ENCODE data around the gene SMYD4. TPM values are rescaled to one million over a fixed set of nuclear protein-coding genes. Genes with fewer than 3 reads are reported as not detected.

Gene SMYD4
- 7.2 and 14.2 TPM in 2 replicates for total RNA-seq

GRCh38 chr17:1829592-1830257, at the start of gene SMYD4, which contains the start of gene RPA1:
Gene SMYD4 (minus strand): TSS chr17:1829902. CDS start chr17:1827994, 1,908 bp downstream.
Gene RPA1 (plus strand): TSS chr17:1830005. CDS start chr17:1830094, 89 bp downstream.

DNA sequence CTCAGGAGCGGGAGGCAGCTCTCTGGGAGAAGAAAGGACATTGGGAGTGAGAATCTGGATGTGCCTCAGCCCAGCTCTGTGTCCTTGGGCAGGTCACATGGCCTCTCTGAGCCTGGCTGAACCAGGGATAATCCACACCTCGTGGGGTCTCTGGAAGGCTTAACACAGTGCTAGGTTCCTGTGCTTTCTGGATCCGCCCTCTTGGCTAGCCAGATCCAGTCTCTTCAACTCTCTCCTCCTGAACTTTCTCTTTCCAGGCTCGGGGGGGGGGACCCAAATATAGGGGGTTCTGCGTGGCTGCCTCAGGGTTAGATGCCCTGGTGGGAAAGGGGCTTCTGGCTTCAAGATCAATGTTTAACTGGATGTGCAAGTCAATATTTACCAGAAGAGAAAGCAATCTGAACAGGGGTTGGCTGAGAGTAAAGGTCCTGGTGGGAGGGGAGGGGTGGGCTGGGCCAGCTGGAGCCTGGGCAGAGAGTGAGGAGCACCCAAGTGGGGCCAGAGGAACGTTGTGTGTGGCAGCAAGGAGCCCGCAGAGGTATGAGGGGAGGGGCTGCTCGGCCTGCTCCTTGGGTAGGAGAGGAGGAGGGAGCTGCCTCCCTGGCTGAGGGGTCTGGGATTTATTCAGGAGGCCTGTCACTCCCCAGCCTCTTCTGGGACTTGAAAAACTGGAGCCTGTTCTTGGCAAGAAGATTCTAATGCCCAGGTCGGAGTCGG, 87.2 kb downstream of the SMYD4 start, which contains the start of gene SERPINF2:
Gene SERPINF2 (plus strand): TSS at position 501 of the 717 bp plus-strand sequence. CDS start 2,125 bp downstream, outside the sequence.

Other genes with a start within 250 kb of the SMYD4 start
- gene SLC43A2, start 201.1 kb downstream of the SMYD4 start, total RNA-seq: 5.6 and 19.7 TPM in 2 replicates
- 0.14 and 0.44 TPM in 2 replicates for gene SCARF1, start 184.2 kb downstream of the SMYD4 start, total RNA-seq
- 6.4 and 7.0 TPM in 2 replicates for gene RILP, start 180.0 kb downstream of the SMYD4 start, total RNA-seq
- 131 and 172 TPM in 2 replicates for gene PRPF8, start 145.0 kb downstream of the SMYD4 start, total RNA-seq
- 1.0 and 5.3 TPM in 2 replicates for gene TLCD2, start 119.5 kb downstream of the SMYD4 start, total RNA-seq
- 40.7 and 58.0 TPM in 2 replicates for gene WDR81, start 105.2 kb downstream of the SMYD4 start, total RNA-seq
- gene SERPINF2, start 87.0 kb downstream of the SMYD4 start, total RNA-seq: 0.14 and 0.22 TPM in 2 replicates
- 83.2 and 490 TPM in 2 replicates for gene SERPINF1, start 67.8 kb downstream of the SMYD4 start, total RNA-seq
- gene RPA1, start 103 bp upstream of the SMYD4 start, total RNA-seq: 12.9 and 21.6 TPM in 2 replicates
- 0.14 TPM in 1 of 2 replicates, not detected in the other for gene RTN4RL1, start 195.4 kb upstream of the SMYD4 start, total RNA-seq
- 40.2 and 46.0 TPM in 2 replicates for gene DPH1, start 200.3 kb upstream of the SMYD4 start, total RNA-seq
- gene OVCA2, start 212.1 kb upstream of the SMYD4 start, total RNA-seq: 49.7 and 98.8 TPM in 2 replicates
- gene HIC1, start 225.2 kb upstream of the SMYD4 start, total RNA-seq: 9.4 and 148 TPM in 2 replicates

Measured in placental pericyte (primary cell).